C4-2B (cell line): ENCODE results near the gene DEK.
"Not testable (repeated sequence)": the region's sequence is repeated elsewhere in the genome, so short reads cannot be mapped to it uniquely, and the experiment has no call there.

Experiments used
- H3K27ac ChIP-seq: fragments of 450-650 bp; 2 replicates; pipeline ENCODE4 v1.5.1; 2017
- ZFX ChIP-seq: fragments of 450-650 bp; IDR thresholded peaks from 2 replicates; pipeline ENCODE4 v1.6.1; 2017
- TF ChIP-seq, protein P1 (sequence below): fragments of 450-650 bp; conservative IDR thresholded peaks from 2 replicates; pipeline ENCODE4 v1.5.1; 2017; ENCODE audit warnings: mild to moderate bottlenecking

The DEK gene

DNA sequence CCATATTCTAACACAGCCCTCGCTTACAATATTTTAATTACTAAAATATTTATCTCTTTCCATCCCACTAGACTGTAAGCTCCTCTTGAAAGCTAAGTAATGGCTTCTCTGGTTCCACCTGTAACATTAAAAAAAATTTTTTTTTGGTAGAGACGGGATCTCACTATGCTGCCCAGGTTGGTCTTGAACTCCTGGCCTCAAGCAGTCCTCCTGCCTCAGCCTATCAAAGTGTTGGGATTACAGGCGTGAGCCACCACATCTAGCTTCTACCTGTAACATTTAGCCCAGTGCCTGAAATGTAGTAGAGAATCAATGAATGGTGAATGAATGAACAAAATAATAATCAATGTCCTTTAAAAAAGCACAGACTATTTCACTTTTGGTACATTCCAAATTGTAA is 28.8 kb downstream of the DEK start:
- H3K27ac ChIP-seq, result no peak overlapping the region
- TF ChIP-seq, protein P1, sequence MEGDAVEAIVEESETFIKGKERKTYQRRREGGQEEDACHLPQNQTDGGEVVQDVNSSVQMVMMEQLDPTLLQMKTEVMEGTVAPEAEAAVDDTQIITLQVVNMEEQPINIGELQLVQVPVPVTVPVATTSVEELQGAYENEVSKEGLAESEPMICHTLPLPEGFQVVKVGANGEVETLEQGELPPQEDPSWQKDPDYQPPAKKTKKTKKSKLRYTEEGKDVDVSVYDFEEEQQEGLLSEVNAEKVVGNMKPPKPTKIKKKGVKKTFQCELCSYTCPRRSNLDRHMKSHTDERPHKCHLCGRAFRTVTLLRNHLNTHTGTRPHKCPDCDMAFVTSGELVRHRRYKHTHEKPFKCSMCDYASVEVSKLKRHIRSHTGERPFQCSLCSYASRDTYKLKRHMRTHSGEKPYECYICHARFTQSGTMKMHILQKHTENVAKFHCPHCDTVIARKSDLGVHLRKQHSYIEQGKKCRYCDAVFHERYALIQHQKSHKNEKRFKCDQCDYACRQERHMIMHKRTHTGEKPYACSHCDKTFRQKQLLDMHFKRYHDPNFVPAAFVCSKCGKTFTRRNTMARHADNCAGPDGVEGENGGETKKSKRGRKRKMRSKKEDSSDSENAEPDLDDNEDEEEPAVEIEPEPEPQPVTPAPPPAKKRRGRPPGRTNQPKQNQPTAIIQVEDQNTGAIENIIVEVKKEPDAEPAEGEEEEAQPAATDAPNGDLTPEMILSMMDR, result no peak
- no peak for TF ChIP-seq ZFX

DNA sequence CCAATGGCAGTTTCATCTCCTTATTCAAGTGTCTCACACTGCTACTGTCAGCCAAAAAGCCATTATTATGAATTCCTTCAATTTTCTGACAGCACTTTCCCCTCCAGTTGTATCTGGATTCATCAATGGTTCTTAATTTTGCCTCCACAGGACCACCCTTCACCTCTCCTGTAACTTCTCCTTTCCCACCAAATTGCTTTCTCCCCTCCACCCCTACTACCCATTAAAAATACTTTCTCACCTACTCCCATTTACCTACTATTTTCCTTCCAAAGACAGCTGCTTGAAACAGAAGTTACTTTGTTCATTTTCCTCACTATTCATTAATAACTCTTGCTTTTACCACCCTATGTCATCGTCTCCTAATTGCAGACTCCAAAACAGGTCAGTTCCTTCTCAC is 29.8 kb downstream of the DEK start:
- TF ChIP-seq, protein P1, result no peak
- TF ChIP-seq ZFX, result no peak
- H3K27ac ChIP-seq, result no peak overlapping the region

DNA sequence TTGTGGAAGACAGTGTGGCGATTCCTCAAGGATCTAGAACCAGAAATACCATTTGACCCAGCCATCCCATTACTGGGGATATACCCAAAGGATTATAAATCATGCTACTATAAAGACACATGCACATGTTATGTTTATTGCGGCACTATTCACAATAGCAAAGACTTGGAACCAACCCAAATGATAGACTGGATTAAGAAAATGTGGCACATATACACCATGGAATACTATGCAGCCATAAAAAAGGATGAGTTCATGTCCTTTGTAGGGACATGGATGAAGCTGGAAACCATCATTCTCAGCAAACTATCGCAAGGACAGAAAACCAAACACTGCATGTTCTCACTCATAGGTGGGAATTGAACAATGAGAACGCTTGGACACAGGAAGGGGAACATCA is 30.6 kb downstream of the DEK start:
- not testable (repeated sequence) for H3K27ac ChIP-seq

DNA sequence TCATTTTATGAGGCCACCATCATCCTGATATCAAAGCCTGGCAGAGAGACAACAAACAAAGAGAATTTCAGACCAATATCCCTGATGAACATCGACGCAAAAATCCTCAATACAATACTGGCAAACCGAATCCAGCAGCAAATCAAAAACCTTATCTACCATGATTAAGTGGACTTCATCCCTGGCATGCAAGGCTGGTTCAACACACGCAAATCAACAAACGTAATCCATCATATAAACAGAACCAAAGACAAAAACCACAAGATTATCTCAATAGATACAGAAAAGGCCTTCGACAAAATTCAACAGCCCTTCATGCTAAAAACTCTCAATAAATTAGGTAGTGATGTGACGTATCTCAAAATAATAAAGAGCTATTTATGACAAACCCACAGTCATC is 32.5 kb downstream of the DEK start:
- H3K27ac ChIP-seq, result not testable (repeated sequence)

DNA sequence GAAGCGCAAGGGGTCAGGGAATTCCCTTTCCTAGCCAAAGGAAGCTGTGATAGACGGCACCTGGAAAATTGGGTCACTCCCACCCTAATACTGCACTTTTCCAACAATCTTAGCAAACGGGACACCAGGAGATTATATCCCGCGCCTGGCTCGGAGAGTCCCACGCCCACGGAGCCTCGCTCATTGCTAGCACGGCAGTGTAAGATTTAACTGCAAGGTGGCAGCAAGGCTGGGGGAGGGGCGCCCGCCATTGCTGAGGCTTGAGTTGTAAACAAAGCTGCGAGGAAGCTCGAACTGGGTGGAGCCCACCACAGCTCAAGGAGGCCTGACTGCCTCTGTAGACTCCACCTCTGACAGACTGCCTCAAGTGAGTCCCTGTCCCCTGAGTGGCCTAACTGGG is 35.7 kb downstream of the DEK start:
- H3K27ac ChIP-seq, result not testable (repeated sequence)

DNA sequence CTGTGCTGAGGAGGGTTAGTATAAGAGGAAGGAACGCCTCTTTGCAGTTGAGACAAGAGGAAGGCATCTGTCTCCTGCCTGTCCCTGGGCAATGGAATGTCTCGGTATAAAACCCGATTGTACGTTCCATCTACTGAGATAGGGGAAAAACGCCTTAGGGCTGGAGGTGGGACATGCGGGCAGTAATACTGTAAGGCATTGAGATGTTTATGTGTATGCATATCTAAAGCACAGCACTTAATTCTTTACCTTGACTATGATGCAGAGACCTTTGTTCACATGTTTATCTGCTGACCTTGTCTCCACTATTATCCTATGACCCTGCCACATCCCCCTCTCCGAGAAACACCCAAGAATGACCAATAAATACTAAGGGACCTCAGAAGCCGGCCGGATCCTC is 37.2 kb downstream of the DEK start:
- H3K27ac ChIP-seq, result not testable (repeated sequence)

DNA sequence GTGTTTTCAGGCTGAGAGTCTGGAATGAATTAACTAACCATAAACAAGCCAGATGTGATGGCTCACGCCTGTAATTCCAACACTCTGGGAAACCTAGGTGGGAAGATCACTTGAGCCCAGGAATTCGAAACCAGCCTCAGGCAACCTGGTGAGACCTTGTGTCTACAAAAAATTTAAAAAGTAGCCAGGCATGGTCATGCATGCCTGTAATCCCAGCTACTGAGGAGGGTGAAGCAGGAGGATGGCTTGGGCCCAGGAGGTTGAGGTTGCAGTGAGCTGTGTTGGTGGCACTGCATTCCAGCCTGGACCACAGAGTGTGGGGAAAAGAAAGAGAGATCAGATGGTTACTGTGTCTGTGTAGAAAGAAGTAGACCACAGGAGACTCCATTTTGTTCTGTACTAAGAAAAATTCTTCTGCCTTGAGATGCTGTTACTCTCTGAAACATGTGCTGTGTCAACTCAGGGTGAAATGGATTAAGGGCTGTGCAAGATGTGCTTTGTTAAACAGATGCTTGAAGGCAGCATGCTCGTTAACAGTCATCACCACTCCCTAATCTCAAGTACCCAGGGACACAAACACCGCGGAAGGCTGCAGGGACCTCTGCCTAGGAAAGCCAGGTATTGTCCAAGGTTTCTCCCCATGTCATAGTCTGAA is 37.8 kb downstream of the DEK start:
- not testable (repeated sequence) for H3K27ac ChIP-seq

DNA sequence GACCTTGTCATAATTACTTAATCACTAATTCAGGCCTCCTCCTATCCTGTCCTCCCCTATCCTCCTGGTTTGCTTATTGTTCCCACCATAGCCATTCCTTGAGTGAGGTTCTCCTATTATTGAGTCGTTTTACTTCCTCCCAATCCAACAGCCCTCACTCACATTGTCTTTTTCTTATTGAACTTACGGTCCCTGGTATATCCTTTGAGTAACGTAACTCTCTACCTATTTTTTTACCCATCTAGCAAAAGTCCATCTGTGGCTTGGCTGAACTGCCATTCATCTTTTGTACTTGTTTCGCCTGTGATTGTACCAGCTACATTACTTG is 43.1 kb downstream of the DEK start:
- no peak for TF ChIP-seq ZFX
- H3K27ac ChIP-seq, result no peak overlapping the region

DNA sequence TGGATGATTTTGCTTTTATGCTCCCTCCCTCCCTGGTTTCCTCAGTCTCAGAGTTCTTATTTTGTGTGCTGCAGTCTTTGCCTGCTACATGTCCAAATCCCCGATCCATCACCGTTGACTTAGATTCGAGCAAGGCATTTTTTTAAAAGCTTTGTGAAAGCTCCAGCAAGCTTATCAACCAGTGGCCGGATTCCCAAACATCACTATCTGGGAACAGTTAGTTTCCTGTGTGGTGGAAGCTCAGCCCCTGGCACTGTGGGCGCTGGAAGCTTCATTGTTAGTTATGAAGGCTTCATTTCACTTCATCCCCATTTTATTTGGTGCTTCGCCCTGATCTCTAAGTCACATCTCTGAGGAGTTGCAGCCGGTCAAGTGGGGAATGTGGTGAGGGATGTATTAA is 44.7 kb downstream of the DEK start:
- no peak overlapping the region for H3K27ac ChIP-seq
- TF ChIP-seq ZFX, result no peak

DNA sequence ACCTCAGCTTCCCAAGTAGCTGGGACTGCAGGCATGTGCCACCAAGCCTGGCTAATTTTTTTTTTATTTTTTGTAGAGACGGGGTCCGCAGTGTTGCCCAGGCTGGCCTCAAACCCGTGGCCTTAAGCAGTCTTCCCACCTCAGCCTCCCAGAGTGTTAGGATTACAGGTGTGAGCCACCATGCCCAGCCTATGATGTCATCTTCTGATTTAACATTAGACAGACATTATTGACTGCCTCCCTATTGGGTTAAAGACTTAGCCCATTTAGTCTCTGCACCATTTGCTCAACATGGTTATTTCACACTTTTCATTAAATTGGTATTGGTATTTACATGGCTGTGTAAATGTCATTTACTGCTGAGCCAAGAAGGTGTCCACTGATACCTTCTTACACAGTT is 46.1 kb downstream of the DEK start:
- H3K27ac ChIP-seq, result no peak overlapping the region
- TF ChIP-seq ZFX, result no peak
- TF ChIP-seq, protein P1, result no peak

DNA sequence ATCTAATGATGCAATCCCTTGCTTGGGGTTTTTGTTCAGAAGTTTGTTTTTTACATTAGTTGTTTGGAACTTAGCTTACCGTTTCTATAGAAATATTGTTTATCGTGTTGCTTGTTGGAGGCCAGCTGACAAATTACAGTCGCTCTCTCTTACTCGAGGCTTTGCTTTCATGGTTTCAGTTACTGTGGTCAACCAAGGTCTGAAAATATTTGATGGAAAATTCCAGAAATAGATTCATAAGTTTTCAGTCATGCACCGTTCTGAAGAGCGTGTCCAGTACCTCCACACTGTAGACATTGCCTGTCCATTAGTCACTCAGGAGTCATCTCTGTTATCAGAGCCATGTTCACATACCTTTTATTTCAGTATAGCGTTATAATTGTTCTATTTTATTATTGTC is 47.9 kb downstream of the DEK start:
- no peak overlapping the region for H3K27ac ChIP-seq
- TF ChIP-seq ZFX, result no peak
- TF ChIP-seq, protein P1, result no peak

DNA sequence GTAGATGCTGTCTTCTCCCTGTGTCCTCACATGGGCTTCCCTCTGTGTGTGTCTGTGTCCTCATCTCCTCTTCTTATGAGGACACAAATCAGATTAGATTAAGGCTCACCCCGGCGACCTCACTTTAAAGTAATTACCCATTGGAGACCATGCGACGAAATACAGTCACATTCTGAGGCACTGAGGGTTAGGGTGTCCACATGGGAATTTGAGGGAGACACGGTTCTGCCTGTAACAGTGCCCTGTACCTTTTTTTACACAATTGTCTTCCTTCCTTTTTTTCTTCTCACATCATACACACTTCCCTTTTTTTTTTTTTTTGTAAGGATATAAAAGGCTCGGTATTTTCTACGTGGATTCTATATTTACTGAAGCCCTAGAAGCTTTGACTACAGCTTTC is 48.9 kb downstream of the DEK start:
- TF ChIP-seq ZFX, result no peak
- TF ChIP-seq, protein P1, result no peak
- no peak overlapping the region for H3K27ac ChIP-seq
